Mucosa of descending colon (tissue), 3 donors: ENCODE measurements around the gene CPN1. TPM values are rescaled to one million over a fixed set of nuclear protein-coding genes. Genes with fewer than 3 reads are reported as not detected.
A peak's percentile ranks its signal among the peaks of the same experiment; 100 is the strongest.

Experiments used
- ATAC-seq: fragments of 200-7000 bp; cut with Tn5 transposase; one replicate; pipeline ENCODE4 v1.9.1; 2020; ENCODE audit warnings: mild to moderate bottlenecking, moderate library complexity
- DNase-seq, 3 donors: peaks; one replicate each; pipeline ENCODE4 v3.0.0-alpha.2; 2020
- H3K36me3 ChIP-seq: fragments of 200-600 bp; one replicate; pipeline ENCODE4 v1.8.0; 2021; ENCODE audit warnings: low read depth, mild to moderate bottlenecking
- H3K4me1 ChIP-seq: fragments of 200-600 bp; one replicate; pipeline ENCODE4 v1.8.0; 2021; ENCODE audit warnings: low read depth, mild to moderate bottlenecking
- H3K4me3 ChIP-seq: fragments of 200-600 bp; one replicate; pipeline ENCODE4 v1.8.0; 2021; ENCODE audit warnings: mild to moderate bottlenecking
- H3K9me3 ChIP-seq: fragments of 200-600 bp; one replicate; pipeline ENCODE4 v1.8.0; 2021; ENCODE audit warnings: mild to moderate bottlenecking
- CTCF ChIP-seq: fragments of 200-600 bp; IDR thresholded peaks from one replicate; pipeline ENCODE4 v1.8.0; 2022; ENCODE audit warnings: antibody characterized with exemption, mild to moderate bottlenecking
- intact Hi-C, 2 donors: fragments of 100-400 bp; cut with DNase I in 1 of 2; cut with micrococcal nuclease in 1 of 2; formaldehyde crosslinking; loops; one replicate each; pipeline versions ENCODE4 v1.11.0 to v1.11.1; 2022; cut with DNase I, micrococcal nuclease
- total RNA-seq, 3 donors: library from RNA; stranded (reverse); fragmentation: NEBNext Ultra II Directional in 2 of 3; extraction: Animal tissue kit (Norgen Biotek cat#: 25700) in 2 of 3; gene quantifications; one replicate each; pipeline versions ENCODE4 v1.2.1 to v1.2.4, GENCODE V29; 2021 to 2023
- donor health status: DM: no; HTN: no; CAD: no; lungs with moderate emphysema.
- donor health status: DM: no; HTN: no; CAD: no.
- donor health status: DM: no; HTN: yes; CAD: no.

CPN1 gene
- total RNA-seq, 3 donors from 2014 or later: 0.14 TPM; not detected in 2

- no peaks in the 10 kb centered on the region for H3K9me3 ChIP-seq
- H3K4me3 ChIP-seq: no peak overlapping the region
- intact Hi-C loops: no loop called here
- no peak for ATAC-seq
- no peaks in the 10 kb centered on the region for H3K36me3 ChIP-seq
- DNase-seq: no peak
- no peak for TF ChIP-seq CTCF
- H3K4me1 ChIP-seq: no peaks in the 10 kb centered on the region
Measured at GRCh38 chr10:100109670-100110069, 28.0 kb upstream of the CPN1 start.

GRCh38 chr10:100106865-100107264 lies 25.2 kb upstream of the CPN1 start:
- Histone ChIP-seq H3K36me3 (no peaks in the 10 kb centered on the region), H3K9me3 (no peaks in the 10 kb centered on the region), H3K4me1 (no peaks in the 10 kb centered on the region), H3K4me3 (no peak overlapping the region)
- intact Hi-C loops: no loop called here
- TF ChIP-seq CTCF: no peak
- no peak for ATAC-seq
- no peak for DNase-seq

- Histone ChIP-seq H3K4me1 (no peaks in the 10 kb centered on the region), H3K9me3 (no peaks in the 10 kb centered on the region), H3K36me3 (no peaks in the 10 kb centered on the region), H3K4me3 (no peak overlapping the region)
- DNase-seq (no peak), ATAC-seq (no peak)
- no peak for TF ChIP-seq CTCF
- intact Hi-C loops: no loop called here
Measured at GRCh38 chr10:100104300-100104699, 22.6 kb upstream of the CPN1 start.

- Histone ChIP-seq H3K4me3 (no peak overlapping the region), H3K9me3 (no peaks in the 10 kb centered on the region), H3K36me3 (no peaks in the 10 kb centered on the region), H3K4me1 (no peaks in the 10 kb centered on the region)
- ATAC-seq (no peak), DNase-seq (no peak)
- no peak for TF ChIP-seq CTCF
- intact Hi-C loops: no loop called here
Measured at GRCh38 chr10:100103581-100103980, 21.9 kb upstream of the CPN1 start.

GRCh38 chr10:100101192-100102076 lies 19.8 kb upstream of the CPN1 start:
- H3K9me3 ChIP-seq: no peaks in the 10 kb centered on the region
- no peaks in the 10 kb centered on the region for H3K4me1 ChIP-seq
- peak in 1 of 3 donors; percentile 15 for DNase-seq
- ATAC-seq: peak; percentile 83
- intact Hi-C loops: no loop called here
- H3K36me3 ChIP-seq: no peaks in the 10 kb centered on the region
- H3K4me3 ChIP-seq: no peak overlapping the region
- TF ChIP-seq CTCF: no peak
